HG03045 (cell line): ENCODE data around the gene BAG5.

Experiments used
- ATAC-seq: cut with Tn5 transposase; IDR thresholded peaks from one replicate; pipeline ENCODE4 v1.9.1; 2021; ENCODE audit warnings: mild to moderate bottlenecking, moderate library complexity; ENCODE audit not compliant: unreplicated experiment

Gene BAG5

GRCh38 chr14:103563844-103564505 is 1.5 kb upstream of the BAG5 start:
- ATAC-seq, result no peak

GRCh38 chr14:103563226-103563620 is 766 bp upstream of the BAG5 start:
- no peak for ATAC-seq

- ATAC-seq, result no peak
Measured at GRCh38 chr14:103562179-103562428, 353 bp downstream of the BAG5 start.

GRCh38 chr14:103561381-103562178 is 877 bp downstream of the BAG5 start:
- ATAC-seq, result peak; percentile 23

GRCh38 chr14:103560691-103561090 is 1.8 kb downstream of the BAG5 start:
- no peak for ATAC-seq

- ATAC-seq, result no peak
Measured at GRCh38 chr14:103559766-103560165, 2.7 kb downstream of the BAG5 start.

GRCh38 chr14:103558071-103558882 is 4.2 kb downstream of the BAG5 start:
- no peak for ATAC-seq

GRCh38 chr14:103556946-103557758 is 5.3 kb downstream of the BAG5 start:
- no peak for ATAC-seq

GRCh38 chr14:103555559-103556337 is 6.7 kb downstream of the BAG5 start:
- ATAC-seq, result no peak

GRCh38 chr14:103552846-103553210 is 9.6 kb downstream of the BAG5 start:
- no peak for ATAC-seq

- ATAC-seq, result no peak
Measured at GRCh38 chr14:103552011-103552845, 10.2 kb downstream of the BAG5 start.

- no peak for ATAC-seq
Measured at GRCh38 chr14:103551338-103551762, 11.1 kb downstream of the BAG5 start.

- ATAC-seq, result no peak
Measured at GRCh38 chr14:103550451-103551337, 11.8 kb downstream of the BAG5 start.

- no peak for ATAC-seq
Measured at GRCh38 chr14:103549361-103550311, 12.8 kb downstream of the BAG5 start.

GRCh38 chr14:103548463-103549351 is 13.8 kb downstream of the BAG5 start:
- no peak for ATAC-seq

- ATAC-seq, result no peak
Measured at GRCh38 chr14:103547941-103548462, 14.5 kb downstream of the BAG5 start.
